ENCODE results near the gene RBM4B.
"Not testable (repeated sequence)": the region's sequence is repeated elsewhere in the genome, so short reads cannot be mapped to it uniquely, and the experiment has no call there.

The RBM4B gene, protein sequence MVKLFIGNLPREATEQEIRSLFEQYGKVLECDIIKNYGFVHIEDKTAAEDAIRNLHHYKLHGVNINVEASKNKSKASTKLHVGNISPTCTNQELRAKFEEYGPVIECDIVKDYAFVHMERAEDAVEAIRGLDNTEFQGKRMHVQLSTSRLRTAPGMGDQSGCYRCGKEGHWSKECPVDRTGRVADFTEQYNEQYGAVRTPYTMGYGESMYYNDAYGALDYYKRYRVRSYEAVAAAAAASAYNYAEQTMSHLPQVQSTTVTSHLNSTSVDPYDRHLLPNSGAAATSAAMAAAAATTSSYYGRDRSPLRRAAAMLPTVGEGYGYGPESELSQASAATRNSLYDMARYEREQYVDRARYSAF

GRCh38 chr11:66677599-66678375 lies at the start of gene RBM4B:
RBM4B (minus strand) TSS chr11:66677887; CDS start chr11:66677079, 808 bp downstream.
- peak; percentile 94 for ATAC-seq
- TF ChIP-seq BACH2 (CRISPR knock-in tag; IDR thresholded peaks at IDR 0.05; ENCODE audit: borderline replicate concordance), result no peak
- TF ChIP-seq ZFP30 (CRISPR knock-in tag; IDR thresholded peaks at IDR 0.05), result no peak
- TF ChIP-seq RARB (CRISPR knock-in tag; IDR thresholded peaks at IDR 0.05), result no peak
- TF ChIP-seq TSHZ2 (CRISPR knock-in tag; IDR thresholded peaks at IDR 0.05), result no peak
- TF ChIP-seq ZFP3 (CRISPR knock-in tag; IDR thresholded peaks at IDR 0.05), result 0 out of 2 replicates have a peak, but pooled peaks have one; percentile 48

DNA sequence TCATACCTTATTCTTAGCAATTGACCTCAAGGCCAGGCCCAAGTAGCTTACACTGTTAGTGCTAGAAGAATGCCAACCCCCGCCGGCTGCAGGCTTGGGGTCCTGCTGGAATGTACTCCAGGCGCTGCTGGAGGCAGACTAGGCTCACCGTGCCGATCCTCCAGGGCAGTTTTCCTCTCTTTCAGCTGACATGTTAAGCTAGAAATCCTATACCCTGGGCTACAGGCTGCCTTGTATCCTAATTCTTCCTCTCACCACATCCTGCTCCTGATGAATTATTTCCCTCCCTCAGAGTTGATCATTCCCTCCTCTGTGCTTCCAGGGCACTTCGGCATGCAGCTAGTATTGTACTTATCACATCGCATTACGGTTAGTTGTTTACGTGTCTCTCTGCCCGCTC lies 48.0 kb upstream of the RBM4B start:
- no peak for TF ChIP-seq BACH2 (CRISPR knock-in tag; IDR thresholded peaks at IDR 0.05; ENCODE audit: borderline replicate concordance)
- TF ChIP-seq ZNF8 (CRISPR knock-in tag; IDR thresholded peaks at IDR 0.05), result no peak
- TF ChIP-seq, protein P1, sequence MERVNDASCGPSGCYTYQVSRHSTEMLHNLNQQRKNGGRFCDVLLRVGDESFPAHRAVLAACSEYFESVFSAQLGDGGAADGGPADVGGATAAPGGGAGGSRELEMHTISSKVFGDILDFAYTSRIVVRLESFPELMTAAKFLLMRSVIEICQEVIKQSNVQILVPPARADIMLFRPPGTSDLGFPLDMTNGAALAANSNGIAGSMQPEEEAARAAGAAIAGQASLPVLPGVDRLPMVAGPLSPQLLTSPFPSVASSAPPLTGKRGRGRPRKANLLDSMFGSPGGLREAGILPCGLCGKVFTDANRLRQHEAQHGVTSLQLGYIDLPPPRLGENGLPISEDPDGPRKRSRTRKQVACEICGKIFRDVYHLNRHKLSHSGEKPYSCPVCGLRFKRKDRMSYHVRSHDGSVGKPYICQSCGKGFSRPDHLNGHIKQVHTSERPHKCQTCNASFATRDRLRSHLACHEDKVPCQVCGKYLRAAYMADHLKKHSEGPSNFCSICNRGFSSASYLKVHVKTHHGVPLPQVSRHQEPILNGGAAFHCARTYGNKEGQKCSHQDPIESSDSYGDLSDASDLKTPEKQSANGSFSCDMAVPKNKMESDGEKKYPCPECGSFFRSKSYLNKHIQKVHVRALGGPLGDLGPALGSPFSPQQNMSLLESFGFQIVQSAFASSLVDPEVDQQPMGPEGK (CRISPR knock-in tag; IDR thresholded peaks at IDR 0.05; ENCODE audit: borderline replicate concordance), result no peak
- TF ChIP-seq ARNTL (CRISPR knock-in tag; IDR thresholded peaks at IDR 0.05; ENCODE audit: borderline replicate concordance, low read depth), result no peak
- TF ChIP-seq GLIS3 (CRISPR knock-in tag; IDR thresholded peaks at IDR 0.05), result no peak
- no peak for TF ChIP-seq PPARA (CRISPR knock-in tag; IDR thresholded peaks at IDR 0.05; ENCODE audit: borderline replicate concordance)
- no peak for TF ChIP-seq TCF4 (CRISPR knock-in tag; IDR thresholded peaks at IDR 0.05; ENCODE audit: borderline replicate concordance)
- TF ChIP-seq ESRRG (CRISPR knock-in tag; IDR thresholded peaks at IDR 0.05), result no peak
- no peak for TF ChIP-seq ZNF70 (CRISPR knock-in tag; IDR thresholded peaks at IDR 0.05)
- no peak for TF ChIP-seq OSR1 (CRISPR knock-in tag; IDR thresholded peaks at IDR 0.05)
- TF ChIP-seq ZNF565 (CRISPR knock-in tag; conservative IDR thresholded peaks at IDR 0.05; ENCODE audit: low read depth), result no peak
- ATAC-seq, result no peak

DNA sequence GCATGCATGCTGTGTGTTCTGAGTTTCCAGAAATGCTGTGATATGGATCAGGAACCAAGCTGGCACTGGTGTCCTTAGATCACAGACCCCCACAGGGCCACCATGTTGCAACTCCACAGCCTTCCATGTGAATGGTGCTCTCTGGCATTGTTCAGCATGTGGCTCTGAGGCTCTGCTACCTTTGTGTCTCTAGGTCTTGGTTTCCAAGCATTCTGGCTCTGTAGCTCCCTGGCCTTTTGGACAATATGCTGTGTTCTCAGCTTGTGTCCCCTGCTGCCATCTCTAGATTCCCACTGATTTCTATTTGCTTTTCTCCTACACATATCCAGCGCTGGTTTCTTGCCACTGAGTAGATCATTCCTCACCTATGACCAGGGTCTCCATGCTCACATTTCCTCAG lies 47.4 kb upstream of the RBM4B start:
- ATAC-seq, result no peak
- TF ChIP-seq ISL1 (CRISPR knock-in tag; IDR thresholded peaks at IDR 0.05), result no peak
- no peak for TF ChIP-seq GLIS3 (CRISPR knock-in tag; IDR thresholded peaks at IDR 0.05)
- no peak for TF ChIP-seq ESRRG (CRISPR knock-in tag; IDR thresholded peaks at IDR 0.05)
- no peak for TF ChIP-seq ZNF565 (CRISPR knock-in tag; conservative IDR thresholded peaks at IDR 0.05; ENCODE audit: low read depth)
- TF ChIP-seq ARNTL (CRISPR knock-in tag; IDR thresholded peaks at IDR 0.05; ENCODE audit: borderline replicate concordance, low read depth), result no peak
- no peak for TF ChIP-seq CREB5 (CRISPR knock-in tag; IDR thresholded peaks at IDR 0.05; ENCODE audit: low read depth)
- TF ChIP-seq, protein P1 (CRISPR knock-in tag; IDR thresholded peaks at IDR 0.05; ENCODE audit: borderline replicate concordance), result no peak
- no peak for TF ChIP-seq TOX (CRISPR knock-in tag; IDR thresholded peaks at IDR 0.05; ENCODE audit: borderline replicate concordance)
- TF ChIP-seq PPARA (CRISPR knock-in tag; IDR thresholded peaks at IDR 0.05; ENCODE audit: borderline replicate concordance), result no peak
- TF ChIP-seq ZNF8 (CRISPR knock-in tag; IDR thresholded peaks at IDR 0.05), result no peak
- TF ChIP-seq TSHZ2 (CRISPR knock-in tag; IDR thresholded peaks at IDR 0.05), result no peak
- TF ChIP-seq ZFP3 (CRISPR knock-in tag; IDR thresholded peaks at IDR 0.05), result no peak
- no peak for TF ChIP-seq ZNF70 (CRISPR knock-in tag; IDR thresholded peaks at IDR 0.05)
- TF ChIP-seq OSR1 (CRISPR knock-in tag; IDR thresholded peaks at IDR 0.05), result no peak

- not testable (repeated sequence) for ATAC-seq
These were observed 46.5 kb upstream of the RBM4B start for GRCh38 chr11:66724167-66724566.

Measured in SK-N-SH treated with all-trans-retinoic acid at 6 μM for 48 hours (cell line).